Ishikawa (cell line): ENCODE measurements around the gene DBR1.

Experiments used
- EGR1 ChIP-seq: IDR thresholded peaks from 2 replicates; pipeline ENCODE4 v1.6.1; 2012
- EP300 ChIP-seq: IDR thresholded peaks from 2 replicates; pipeline ENCODE4 v1.6.1; 2012; ENCODE audit warnings: borderline replicate concordance
- FOXM1 ChIP-seq: IDR thresholded peaks from 2 replicates; pipeline ENCODE4 v1.6.1; 2012; ENCODE audit warnings: low read depth, borderline replicate concordance
- TAF1 ChIP-seq: IDR thresholded peaks from 2 replicates; pipeline ENCODE4 v1.6.1; 2012; ENCODE audit warnings: low read depth, mild to moderate bottlenecking
- YY1 ChIP-seq: IDR thresholded peaks from 2 replicates; pipeline ENCODE4 v1.6.1; 2012; ENCODE audit warnings: low read depth
- ZBTB7A ChIP-seq: IDR thresholded peaks from 2 replicates; pipeline ENCODE4 v1.6.1; 2012; ENCODE audit warnings: low read depth
- TF ChIP-seq, protein P1 (sequence below): IDR thresholded peaks from 2 replicates; pipeline ENCODE4 v1.6.1; 2012
- TF ChIP-seq, protein P2 (sequence below): IDR thresholded peaks from 2 replicates; pipeline ENCODE4 v1.6.1; 2012; ENCODE audit warnings: low read depth, mild to moderate bottlenecking
- TF ChIP-seq, protein P3 (sequence below): IDR thresholded peaks from 2 replicates; pipeline ENCODE4 v1.6.1; 2012

DNA sequence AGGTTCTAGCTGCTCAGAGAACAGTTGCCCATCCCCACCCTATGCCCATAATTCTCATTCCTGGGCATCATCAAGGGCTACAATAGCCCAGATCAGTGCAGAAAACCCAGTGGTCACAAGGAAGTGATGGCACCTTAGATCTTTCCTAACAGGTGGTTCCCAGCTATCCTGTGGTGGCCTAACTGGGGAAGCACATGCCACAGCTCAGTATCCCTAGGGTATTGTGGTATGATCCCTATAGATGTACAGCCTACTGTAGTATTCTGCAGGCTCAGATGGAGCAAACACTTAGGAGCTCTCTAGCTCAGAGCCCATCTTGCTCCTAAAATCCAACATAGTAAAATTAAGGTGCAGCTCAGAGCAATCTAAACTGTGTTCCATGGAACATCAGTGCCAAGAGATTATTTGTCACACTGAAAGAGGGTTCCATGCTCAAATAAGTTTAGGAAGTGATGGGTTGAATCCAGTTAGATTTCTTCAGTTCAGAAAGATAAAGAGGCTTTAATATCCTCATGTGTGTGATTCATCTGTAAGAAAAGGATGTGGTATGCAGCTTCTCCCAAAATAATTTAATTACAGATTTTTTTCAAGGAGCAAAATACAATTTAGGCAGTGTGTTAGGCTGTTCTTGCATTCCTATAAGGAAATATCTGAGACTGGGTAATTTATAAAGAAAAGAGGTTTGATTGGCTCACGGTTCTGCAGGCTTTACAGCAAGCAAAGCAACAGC lies 46.9 kb downstream of the DBR1 start:
- no peak for TF ChIP-seq EP300
- TF ChIP-seq FOXM1, result no peak
- TF ChIP-seq, protein P1, sequence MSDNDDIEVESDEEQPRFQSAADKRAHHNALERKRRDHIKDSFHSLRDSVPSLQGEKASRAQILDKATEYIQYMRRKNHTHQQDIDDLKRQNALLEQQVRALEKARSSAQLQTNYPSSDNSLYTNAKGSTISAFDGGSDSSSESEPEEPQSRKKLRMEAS, result no peak
- TF ChIP-seq ZBTB7A, result no peak
- no peak for TF ChIP-seq EGR1
- TF ChIP-seq TAF1, result no peak
- TF ChIP-seq, protein P2, sequence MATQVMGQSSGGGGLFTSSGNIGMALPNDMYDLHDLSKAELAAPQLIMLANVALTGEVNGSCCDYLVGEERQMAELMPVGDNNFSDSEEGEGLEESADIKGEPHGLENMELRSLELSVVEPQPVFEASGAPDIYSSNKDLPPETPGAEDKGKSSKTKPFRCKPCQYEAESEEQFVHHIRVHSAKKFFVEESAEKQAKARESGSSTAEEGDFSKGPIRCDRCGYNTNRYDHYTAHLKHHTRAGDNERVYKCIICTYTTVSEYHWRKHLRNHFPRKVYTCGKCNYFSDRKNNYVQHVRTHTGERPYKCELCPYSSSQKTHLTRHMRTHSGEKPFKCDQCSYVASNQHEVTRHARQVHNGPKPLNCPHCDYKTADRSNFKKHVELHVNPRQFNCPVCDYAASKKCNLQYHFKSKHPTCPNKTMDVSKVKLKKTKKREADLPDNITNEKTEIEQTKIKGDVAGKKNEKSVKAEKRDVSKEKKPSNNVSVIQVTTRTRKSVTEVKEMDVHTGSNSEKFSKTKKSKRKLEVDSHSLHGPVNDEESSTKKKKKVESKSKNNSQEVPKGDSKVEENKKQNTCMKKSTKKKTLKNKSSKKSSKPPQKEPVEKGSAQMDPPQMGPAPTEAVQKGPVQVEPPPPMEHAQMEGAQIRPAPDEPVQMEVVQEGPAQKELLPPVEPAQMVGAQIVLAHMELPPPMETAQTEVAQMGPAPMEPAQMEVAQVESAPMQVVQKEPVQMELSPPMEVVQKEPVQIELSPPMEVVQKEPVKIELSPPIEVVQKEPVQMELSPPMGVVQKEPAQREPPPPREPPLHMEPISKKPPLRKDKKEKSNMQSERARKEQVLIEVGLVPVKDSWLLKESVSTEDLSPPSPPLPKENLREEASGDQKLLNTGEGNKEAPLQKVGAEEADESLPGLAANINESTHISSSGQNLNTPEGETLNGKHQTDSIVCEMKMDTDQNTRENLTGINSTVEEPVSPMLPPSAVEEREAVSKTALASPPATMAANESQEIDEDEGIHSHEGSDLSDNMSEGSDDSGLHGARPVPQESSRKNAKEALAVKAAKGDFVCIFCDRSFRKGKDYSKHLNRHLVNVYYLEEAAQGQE, result no peak
- no peak for TF ChIP-seq YY1
- TF ChIP-seq, protein P3, sequence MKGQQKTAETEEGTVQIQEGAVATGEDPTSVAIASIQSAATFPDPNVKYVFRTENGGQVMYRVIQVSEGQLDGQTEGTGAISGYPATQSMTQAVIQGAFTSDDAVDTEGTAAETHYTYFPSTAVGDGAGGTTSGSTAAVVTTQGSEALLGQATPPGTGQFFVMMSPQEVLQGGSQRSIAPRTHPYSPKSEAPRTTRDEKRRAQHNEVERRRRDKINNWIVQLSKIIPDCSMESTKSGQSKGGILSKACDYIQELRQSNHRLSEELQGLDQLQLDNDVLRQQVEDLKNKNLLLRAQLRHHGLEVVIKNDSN, result no peak
